ENCODE measurements around the gene DIAPH3.

The DIAPH3 gene

GRCh38 chr13:59893266-59893665 is 270.5 kb downstream of the DIAPH3 start:
- H3K36me3 ChIP-seq (ENCODE audit: control insufficient read depth, insufficient read depth, low read length), result no peaks in the 10 kb centered on the region
- no peak overlapping the region for H3K27ac ChIP-seq (ENCODE audit: low read depth, low read length)
- H3K4me1 ChIP-seq (ENCODE audit: control insufficient read depth, insufficient read depth, low read length), result no peaks in the 10 kb centered on the region
- no peak overlapping the region for H3K4me3 ChIP-seq (ENCODE audit: low read length)
- no peaks in the 10 kb centered on the region for H3K27me3 ChIP-seq (ENCODE audit: control insufficient read depth, insufficient read depth, low read length)
- no peak overlapping the region for H3K9ac ChIP-seq (ENCODE audit: low read length)

GRCh38 chr13:59891053-59891452 is 272.7 kb downstream of the DIAPH3 start:
- no peaks in the 10 kb centered on the region for H3K27me3 ChIP-seq (ENCODE audit: control insufficient read depth, insufficient read depth, low read length)
- no peaks in the 10 kb centered on the region for H3K36me3 ChIP-seq (ENCODE audit: control insufficient read depth, insufficient read depth, low read length)
- H3K9ac ChIP-seq (ENCODE audit: low read length), result no peak overlapping the region
- H3K4me1 ChIP-seq (ENCODE audit: control insufficient read depth, insufficient read depth, low read length), result no peaks in the 10 kb centered on the region
- no peak overlapping the region for H3K27ac ChIP-seq (ENCODE audit: low read depth, low read length)
- H3K4me3 ChIP-seq (ENCODE audit: low read length), result no peak overlapping the region

GRCh38 chr13:59890054-59890453 is 273.7 kb downstream of the DIAPH3 start:
- Histone ChIP-seq H3K4me3 (ENCODE audit: low read length) (no peak overlapping the region), H3K36me3 (ENCODE audit: control insufficient read depth, insufficient read depth, low read length) (no peaks in the 10 kb centered on the region), H3K27ac (ENCODE audit: low read depth, low read length) (no peak overlapping the region), H3K9ac (ENCODE audit: low read length) (no peak overlapping the region), H3K27me3 (ENCODE audit: control insufficient read depth, insufficient read depth, low read length) (no peaks in the 10 kb centered on the region), H3K4me1 (ENCODE audit: control insufficient read depth, insufficient read depth, low read length) (no peaks in the 10 kb centered on the region)

GRCh38 chr13:59888408-59888807 is 275.3 kb downstream of the DIAPH3 start:
- Histone ChIP-seq H3K4me3 (ENCODE audit: low read length) (no peak overlapping the region), H3K9ac (ENCODE audit: low read length) (no peak overlapping the region), H3K36me3 (ENCODE audit: control insufficient read depth, insufficient read depth, low read length) (no peaks in the 10 kb centered on the region), H3K4me1 (ENCODE audit: control insufficient read depth, insufficient read depth, low read length) (no peaks in the 10 kb centered on the region), H3K27me3 (ENCODE audit: control insufficient read depth, insufficient read depth, low read length) (no peaks in the 10 kb centered on the region), H3K27ac (ENCODE audit: low read depth, low read length) (no peak overlapping the region)

DNA sequence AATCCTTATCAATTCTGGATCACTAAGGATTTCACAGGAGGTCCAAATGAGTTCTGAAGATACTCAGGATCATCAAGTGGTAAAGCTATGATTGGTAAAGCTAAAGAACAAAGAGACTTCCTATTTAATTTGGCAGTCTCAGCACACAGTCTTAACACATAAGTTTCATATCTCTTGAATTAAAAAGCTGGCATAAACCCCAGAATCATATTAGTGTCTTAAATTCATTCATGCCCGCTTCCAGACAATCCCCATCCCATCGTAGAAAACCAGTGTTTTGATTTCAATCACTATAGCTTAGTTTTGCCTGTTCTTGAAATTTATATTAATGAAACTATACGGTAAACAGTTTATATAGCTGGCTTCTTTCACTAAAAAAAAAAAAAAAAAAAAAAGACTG is 278.7 kb downstream of the DIAPH3 start:
- Histone ChIP-seq H3K27ac (ENCODE audit: low read depth, low read length) (no peak overlapping the region), H3K27me3 (ENCODE audit: control insufficient read depth, insufficient read depth, low read length) (no peaks in the 10 kb centered on the region), H3K4me1 (ENCODE audit: control insufficient read depth, insufficient read depth, low read length) (no peaks in the 10 kb centered on the region), H3K4me3 (ENCODE audit: low read length) (no peak overlapping the region), H3K36me3 (ENCODE audit: control insufficient read depth, insufficient read depth, low read length) (no peaks in the 10 kb centered on the region), H3K9ac (ENCODE audit: low read length) (no peak overlapping the region)

- Histone ChIP-seq H3K27me3 (ENCODE audit: control insufficient read depth, insufficient read depth, low read length) (no peaks in the 10 kb centered on the region), H3K9ac (ENCODE audit: low read length) (no peak overlapping the region), H3K36me3 (ENCODE audit: control insufficient read depth, insufficient read depth, low read length) (no peaks in the 10 kb centered on the region), H3K27ac (ENCODE audit: low read depth, low read length) (no peak overlapping the region), H3K4me1 (ENCODE audit: control insufficient read depth, insufficient read depth, low read length) (no peaks in the 10 kb centered on the region), H3K4me3 (ENCODE audit: low read length) (no peak overlapping the region)
Measured at GRCh38 chr13:59883885-59884284, 279.8 kb downstream of the DIAPH3 start.

DNA sequence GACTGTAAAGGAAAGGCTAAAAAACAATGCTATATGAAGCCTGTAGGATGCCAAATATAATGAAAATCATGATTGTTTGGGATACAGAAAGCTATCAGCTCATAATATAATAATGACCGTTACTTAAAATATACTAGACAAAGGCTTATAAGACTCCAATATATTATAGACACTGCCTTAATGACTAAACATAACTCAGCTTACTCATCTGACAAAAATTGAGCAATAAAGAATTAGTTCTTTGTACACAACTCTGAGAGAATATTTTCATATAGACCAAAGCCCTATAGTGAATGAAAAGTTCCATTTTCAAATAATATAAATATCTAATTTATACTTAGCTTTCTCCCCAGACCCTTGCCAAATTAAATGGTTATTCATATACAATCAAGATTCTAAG is 283.3 kb downstream of the DIAPH3 start:
- Histone ChIP-seq H3K4me1 (ENCODE audit: control insufficient read depth, insufficient read depth, low read length) (no peaks in the 10 kb centered on the region), H3K9ac (ENCODE audit: low read length) (no peak overlapping the region), H3K4me3 (ENCODE audit: low read length) (no peak overlapping the region), H3K36me3 (ENCODE audit: control insufficient read depth, insufficient read depth, low read length) (no peaks in the 10 kb centered on the region), H3K27ac (ENCODE audit: low read depth, low read length) (no peak overlapping the region), H3K27me3 (ENCODE audit: control insufficient read depth, insufficient read depth, low read length) (no peaks in the 10 kb centered on the region)

DNA sequence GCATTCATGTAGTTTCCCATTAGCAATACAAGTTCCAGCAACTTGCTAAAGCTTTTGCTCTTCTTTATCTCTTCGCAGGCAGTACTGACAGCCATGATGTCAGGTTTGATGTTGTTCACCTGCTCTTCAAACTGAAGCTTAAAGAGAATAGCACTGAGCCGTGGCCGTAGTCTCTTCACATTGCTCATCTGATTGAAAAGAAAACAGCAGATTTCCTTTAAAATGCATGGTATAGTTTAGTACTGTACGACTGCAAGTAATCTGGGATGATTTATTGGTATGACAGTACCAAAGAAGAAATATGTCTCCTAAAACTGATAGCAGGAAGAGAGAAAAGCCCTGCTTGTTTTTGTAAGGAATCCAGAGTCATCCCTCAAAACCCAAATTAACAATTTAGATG is 284.4 kb downstream of the DIAPH3 start:
- Histone ChIP-seq H3K27ac (ENCODE audit: low read depth, low read length) (no peak overlapping the region), H3K36me3 (ENCODE audit: control insufficient read depth, insufficient read depth, low read length) (no peaks in the 10 kb centered on the region), H3K4me1 (ENCODE audit: control insufficient read depth, insufficient read depth, low read length) (no peaks in the 10 kb centered on the region), H3K9ac (ENCODE audit: low read length) (no peak overlapping the region), H3K4me3 (ENCODE audit: low read length) (no peak overlapping the region), H3K27me3 (ENCODE audit: control insufficient read depth, insufficient read depth, low read length) (no peaks in the 10 kb centered on the region)

DNA sequence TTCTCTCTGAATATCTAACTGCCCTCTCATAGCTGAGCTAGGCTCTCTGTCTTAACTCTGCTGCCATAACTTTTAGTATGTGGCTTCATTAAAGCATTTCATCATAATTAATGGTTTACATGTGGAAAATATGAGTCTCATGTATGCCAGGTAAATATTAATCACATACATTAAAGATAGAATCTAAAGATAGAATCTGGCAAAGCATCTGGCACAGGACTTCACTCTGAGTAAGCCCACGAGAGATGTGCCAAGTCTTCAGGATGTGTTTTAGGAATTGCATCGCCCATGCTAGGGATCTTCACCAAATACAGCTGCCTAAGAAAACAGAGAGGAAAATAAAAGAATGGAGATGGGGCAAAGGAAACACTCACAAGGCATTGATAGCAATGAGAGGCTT is 285.8 kb downstream of the DIAPH3 start:
- no peak overlapping the region for H3K27ac ChIP-seq (ENCODE audit: low read depth, low read length)
- H3K9ac ChIP-seq (ENCODE audit: low read length), result no peak overlapping the region
- H3K4me3 ChIP-seq (ENCODE audit: low read length), result no peak overlapping the region
- H3K27me3 ChIP-seq (ENCODE audit: control insufficient read depth, insufficient read depth, low read length), result no peaks in the 10 kb centered on the region
- no peaks in the 10 kb centered on the region for H3K4me1 ChIP-seq (ENCODE audit: control insufficient read depth, insufficient read depth, low read length)
- H3K36me3 ChIP-seq (ENCODE audit: control insufficient read depth, insufficient read depth, low read length), result no peaks in the 10 kb centered on the region

DNA sequence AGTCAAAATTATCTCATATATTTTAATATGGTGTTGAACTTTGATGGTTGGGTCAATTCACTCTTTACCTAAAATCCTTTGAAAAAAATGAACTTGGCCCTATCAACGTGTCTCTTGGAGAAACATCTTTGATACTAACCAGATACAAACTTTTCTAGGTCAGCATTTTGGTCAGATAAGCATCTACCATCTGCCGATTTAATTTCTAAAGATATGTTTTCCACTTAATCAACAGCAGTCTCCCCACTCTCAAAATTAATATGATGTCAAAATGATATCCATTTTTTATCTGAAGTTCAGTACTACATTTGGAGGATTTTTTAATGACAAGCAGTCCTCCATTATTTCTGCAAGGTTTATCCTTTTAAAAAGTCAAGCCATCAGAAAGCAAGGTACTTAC is 288.8 kb downstream of the DIAPH3 start:
- no peaks in the 10 kb centered on the region for H3K4me1 ChIP-seq (ENCODE audit: control insufficient read depth, insufficient read depth, low read length)
- H3K9ac ChIP-seq (ENCODE audit: low read length), result no peak overlapping the region
- H3K27ac ChIP-seq (ENCODE audit: low read depth, low read length), result no peak overlapping the region
- H3K4me3 ChIP-seq (ENCODE audit: low read length), result no peak overlapping the region
- no peaks in the 10 kb centered on the region for H3K27me3 ChIP-seq (ENCODE audit: control insufficient read depth, insufficient read depth, low read length)
- no peaks in the 10 kb centered on the region for H3K36me3 ChIP-seq (ENCODE audit: control insufficient read depth, insufficient read depth, low read length)

GRCh38 chr13:59873856-59874255 is 289.9 kb downstream of the DIAPH3 start:
- H3K4me3 ChIP-seq (ENCODE audit: low read length), result no peak overlapping the region
- no peak overlapping the region for H3K27ac ChIP-seq (ENCODE audit: low read depth, low read length)
- H3K9ac ChIP-seq (ENCODE audit: low read length), result no peak overlapping the region
- H3K36me3 ChIP-seq (ENCODE audit: control insufficient read depth, insufficient read depth, low read length), result no peaks in the 10 kb centered on the region
- no peaks in the 10 kb centered on the region for H3K4me1 ChIP-seq (ENCODE audit: control insufficient read depth, insufficient read depth, low read length)
- H3K27me3 ChIP-seq (ENCODE audit: control insufficient read depth, insufficient read depth, low read length), result no peaks in the 10 kb centered on the region

GRCh38 chr13:59873309-59873708 is 290.4 kb downstream of the DIAPH3 start:
- H3K27me3 ChIP-seq (ENCODE audit: control insufficient read depth, insufficient read depth, low read length), result no peaks in the 10 kb centered on the region
- H3K36me3 ChIP-seq (ENCODE audit: control insufficient read depth, insufficient read depth, low read length), result no peaks in the 10 kb centered on the region
- no peaks in the 10 kb centered on the region for H3K4me1 ChIP-seq (ENCODE audit: control insufficient read depth, insufficient read depth, low read length)
- no peak overlapping the region for H3K4me3 ChIP-seq (ENCODE audit: low read length)
- no peak overlapping the region for H3K27ac ChIP-seq (ENCODE audit: low read depth, low read length)
- no peak overlapping the region for H3K9ac ChIP-seq (ENCODE audit: low read length)

GRCh38 chr13:59867867-59868266 is 295.9 kb downstream of the DIAPH3 start:
- Histone ChIP-seq H3K27ac (ENCODE audit: low read depth, low read length) (no peak overlapping the region), H3K4me1 (ENCODE audit: control insufficient read depth, insufficient read depth, low read length) (no peaks in the 10 kb centered on the region), H3K4me3 (ENCODE audit: low read length) (no peak overlapping the region), H3K9ac (ENCODE audit: low read length) (no peak overlapping the region), H3K36me3 (ENCODE audit: control insufficient read depth, insufficient read depth, low read length) (no peaks in the 10 kb centered on the region), H3K27me3 (ENCODE audit: control insufficient read depth, insufficient read depth, low read length) (no peaks in the 10 kb centered on the region)

- Histone ChIP-seq H3K4me1 (ENCODE audit: control insufficient read depth, insufficient read depth, low read length) (no peaks in the 10 kb centered on the region), H3K36me3 (ENCODE audit: control insufficient read depth, insufficient read depth, low read length) (no peaks in the 10 kb centered on the region), H3K27me3 (ENCODE audit: control insufficient read depth, insufficient read depth, low read length) (no peaks in the 10 kb centered on the region), H3K4me3 (ENCODE audit: low read length) (no peak overlapping the region), H3K27ac (ENCODE audit: low read depth, low read length) (no peak overlapping the region), H3K9ac (ENCODE audit: low read length) (no peak overlapping the region)
Measured at GRCh38 chr13:59865398-59865797, 298.3 kb downstream of the DIAPH3 start.

All from rectal smooth muscle tissue (tissue), 1 donor.